OCI-LY7 (cell line): Measurements from ENCODE around the gene NOXRED1. TPM values are rescaled to one million over a fixed set of nuclear protein-coding genes. Genes with fewer than 3 reads are reported as not detected.
A peak's percentile ranks its signal among the peaks of the same experiment; 100 is the strongest.

ENCODE experiments used
- BruUV-seq: library from RNA; stranded (reverse); fragments of 400-500 nt; replicated peaks from 2 replicates; lab custom pipeline; 2021; lab: Mats Ljungman, UMichigan
- CTCF ChIA-PET: fragments of 300-600 bp; sonication (Branson Sonifier 250); formaldehyde crosslinking; loops from one replicate; lab custom pipeline; 2022; ENCODE audit warnings: antibody characterized with exemption; ENCODE audit not compliant: unreplicated experiment; lab: Charles Lee
- POLR2A ChIA-PET: fragments of 300-600 bp; sonication (Branson Sonifier 250); formaldehyde crosslinking; loops from one replicate; lab custom pipeline; 2022; ENCODE audit warnings: antibody characterized with exemption; lab: Charles Lee
- DNase-seq: peaks from one replicate; pipeline ENCODE4 v3.0.0-alpha.2; 2015; ENCODE audit warnings: low spot score
- H2AFZ ChIP-seq: fragments of 200-600 bp; sonication (generic), shearing (Covaris generic); 2 replicates; pipeline ENCODE4 v1.6.1; 2014; ENCODE audit warnings: mild to moderate bottlenecking, antibody characterized with exemption, low read length, moderate library complexity
- H3K27ac ChIP-seq: fragments of 200-600 bp; sonication (generic); 2 replicates; pipeline ENCODE4 v1.5.1; 2014; ENCODE audit warnings: mixed run types, low read depth, mild to moderate bottlenecking, moderate library complexity, low read length, inconsistent platforms; ENCODE audit not compliant: poor library complexity, severe bottlenecking
- H3K36me3 ChIP-seq: fragments of 200-600 bp; sonication (generic); 2 replicates; pipeline ENCODE4 v1.6.1; 2014; ENCODE audit warnings: mild to moderate bottlenecking, antibody characterized with exemption, low read length, moderate library complexity, mixed read lengths; ENCODE audit not compliant: insufficient read depth
- H3K4me1 ChIP-seq: fragments of 200-600 bp; sonication (generic); 2 replicates; pipeline ENCODE4 v1.5.1; 2014; ENCODE audit warnings: mild to moderate bottlenecking, low read length; ENCODE audit not compliant: insufficient read depth, poor library complexity, severe bottlenecking
- H3K4me2 ChIP-seq: fragments of 200-600 bp; sonication (generic); 2 replicates; pipeline ENCODE4 v1.6.1; 2014; ENCODE audit warnings: mild to moderate bottlenecking, low read length
- H3K4me3 ChIP-seq: fragments of 200-600 bp; sonication (generic); 2 replicates; pipeline ENCODE4 v1.5.1; 2014; ENCODE audit warnings: mild to moderate bottlenecking, low read depth, low read length; ENCODE audit not compliant: poor library complexity, severe bottlenecking
- H3K79me2 ChIP-seq: fragments of 200-600 bp; sonication (generic); 2 replicates; pipeline ENCODE4 v1.6.1; 2016; ENCODE audit warnings: low read depth, mild to moderate bottlenecking, low read length, moderate library complexity, mixed read lengths; ENCODE audit not compliant: insufficient read depth
- H3K9me2 ChIP-seq: fragments of 200-600 bp; sonication (generic); 2 replicates; pipeline ENCODE4 v1.6.1; 2016; ENCODE audit warnings: mild to moderate bottlenecking, low read length, mixed read lengths; ENCODE audit not compliant: insufficient read depth
- H3K9me3 ChIP-seq: fragments of 200-600 bp; sonication (generic); 2 replicates; pipeline ENCODE4 v1.6.1; 2014; ENCODE audit warnings: mild to moderate bottlenecking, mixed run types, low read length, mixed read lengths
- H4K20me1 ChIP-seq: fragments of 200-600 bp; sonication (generic); 2 replicates; pipeline ENCODE4 v1.6.1; 2014; ENCODE audit warnings: mild to moderate bottlenecking, antibody characterized with exemption, low read length, moderate library complexity, mixed read lengths; ENCODE audit not compliant: insufficient read depth
- CTCF ChIP-seq: fragments of 200-600 bp; sonication (generic); conservative IDR thresholded peaks from 2 replicates; pipeline ENCODE4 v1.5.1; 2014; ENCODE audit warnings: mild to moderate bottlenecking, antibody characterized with exemption, low read length, moderate library complexity, mixed read lengths
- EZH2phosphoT487 ChIP-seq: fragments of 200-600 bp; sonication (generic); IDR thresholded peaks from 2 replicates; pipeline ENCODE4 v1.6.1; 2018; ENCODE audit warnings: low read depth, borderline replicate concordance, mild to moderate bottlenecking, mixed run types, antibody characterized with exemption, low read length, moderate library complexity, mixed read lengths
- intact Hi-C: fragments of 100-400 bp; cut with micrococcal nuclease; formaldehyde crosslinking; loops from one replicate; pipeline ENCODE4 v1.10.0; 2022; ENCODE audit not compliant: unreplicated experiment
- total RNA-seq, 2 experiments: library from RNA; depleted of rRNA in 1 of 2; stranded (reverse); fragments of >200 nt in 1 of 2; shearing (Covaris generic) in 1 of 2; gene quantifications; 2 replicates each; pipeline ENCODE4 v1.2.3, GENCODE V29; 2014 to 2022

NOXRED1 gene
- total RNA-seq, 2 experiments from 2014 or later: 0.38 to 0.74 TPM

DNA sequence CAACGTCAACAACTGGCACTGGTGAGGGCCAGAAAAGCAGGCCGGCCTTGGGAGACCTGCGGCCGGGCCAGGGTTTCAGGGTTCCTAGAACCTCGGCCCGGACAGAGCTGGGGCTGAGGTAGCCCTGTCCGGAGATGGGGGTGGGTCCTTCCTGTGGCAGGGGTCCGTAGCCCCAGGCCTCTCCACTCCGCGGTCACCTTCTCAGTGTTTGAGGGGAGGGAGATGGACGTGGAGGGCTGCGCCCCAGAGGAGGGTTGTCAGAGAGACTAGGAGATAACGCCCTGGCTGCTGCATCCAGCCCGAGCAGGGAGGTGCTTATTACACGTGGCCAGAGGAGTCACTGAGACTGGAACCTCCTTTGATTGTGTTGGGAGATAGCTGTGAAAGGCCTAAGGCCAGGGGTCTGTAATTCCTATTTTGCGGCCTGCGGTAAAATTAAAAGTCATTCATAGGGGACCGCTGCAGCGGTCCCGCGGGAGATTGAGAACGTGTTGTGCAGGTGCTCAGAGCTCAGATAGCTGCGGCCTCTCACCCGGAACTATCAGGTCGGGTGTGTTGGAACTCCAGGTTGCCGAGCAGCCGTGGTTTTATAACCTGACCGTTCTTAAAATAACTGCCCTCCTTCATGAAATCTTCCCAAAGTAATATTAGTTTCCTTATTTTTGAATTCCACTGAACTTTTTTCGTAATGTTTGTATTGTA, 35.1 kb upstream of the NOXRED1 start:
- Histone ChIP-seq H3K4me2 (peak overlapping the region; percentile 77), H4K20me1 (peaks cover 16% of the 10 kb centered on the region; the same call in 1 of the 2 replicates), H3K4me1 (peaks cover 27% of the 10 kb centered on the region), H3K9me2 (no peaks in the 10 kb centered on the region), H2AFZ (peak overlapping the region; percentile 87; the same call in 1 of the 2 replicates), H3K4me3 (peak overlapping the region; percentile 95), H3K9me3 (no peaks in the 10 kb centered on the region), H3K79me2 (peaks cover 45% of the 10 kb centered on the region), H3K27ac (peak overlapping the region; percentile 66), H3K36me3 (peaks cover 47% of the 10 kb centered on the region)
- BruUV-seq: no TSS peak
- peak; percentile 77 for DNase-seq
- TF ChIP-seq CTCF (no peak), EZH2phosphoT487 (no peak)
- POLR2A ChIA-PET: interaction anchor here (0.6 to 2.0 kb wide), 6 partner anchors 21 to 137 kb away, joined by 3 to 6 read pairs (median 4); no protein-coding TSS in a partner anchor
- CTCF ChIA-PET: interaction anchor here (0.5 to 2.1 kb wide), 2 partner anchors 88 to 93 kb away, joined by 3 to 5 read pairs; no protein-coding TSS in a partner anchor
- intact Hi-C loops: loop anchor here (2.0 to 5.0 kb wide), 5 partner anchors 81 to 344 kb away; partner anchors contain the start of genes ADCK1, ALKBH1, SAMD15 and SLIRP

- Histone ChIP-seq H4K20me1 (peaks cover 16% of the 10 kb centered on the region; the same call in 1 of the 2 replicates), H3K4me3 (peak within 1 kb of the TSS; percentile 95), H3K79me2 (peaks cover 45% of the 10 kb centered on the region), H3K27ac (peak within 1 kb of the TSS; percentile 66), H3K4me2 (peak within 1 kb of the TSS; percentile 85), H3K9me3 (no peaks in the 10 kb centered on the region), H2AFZ (peak within 1 kb of the TSS; percentile 87), H3K4me1 (peaks cover 27% of the 10 kb centered on the region), H3K36me3 (peaks cover 47% of the 10 kb centered on the region), H3K9me2 (no peaks in the 10 kb centered on the region)
- peak; percentile 99 for DNase-seq
- BruUV-seq: no TSS peak
- POLR2A ChIA-PET: interaction anchor here (0.5 to 2.0 kb wide), 4 partner anchors 11 to 86 kb away, joined by 3 to 6 read pairs (median 3); no protein-coding TSS in a partner anchor
- TF ChIP-seq EZH2phosphoT487 (no peak), CTCF (no peak)
- intact Hi-C loops: loop anchor here (1.0 to 5.0 kb wide), 6 partner anchors 80 to 345 kb away; partner anchors contain the start of genes ADCK1, ALKBH1, GSTZ1 and SAMD15
- CTCF ChIA-PET: no interaction called here
Measured at GRCh38 chr14:77457522-77458248, 34.4 kb upstream of the NOXRED1 start, which contains the start of the genes AHSA1 and VIPAS39. AHSA1 (plus strand) TSS chr14:77458093; CDS start chr14:77458190, 97 bp downstream. VIPAS39 (minus strand) TSS chr14:77457601; CDS start chr14:77454102, 3,499 bp downstream.
